Amniotic epithelial cell (primary cell): ENCODE results near the gene DESI2.
"Not testable (repeated sequence)": the region's sequence is repeated elsewhere in the genome, so short reads cannot be mapped to it uniquely, and the experiment has no call there.

ENCODE experiments used
- DNase-seq: peaks from one replicate; pipeline ENCODE4 v3.0.0-alpha.2; 2010; ENCODE audit warnings: low read depth

DESI2 gene

DNA sequence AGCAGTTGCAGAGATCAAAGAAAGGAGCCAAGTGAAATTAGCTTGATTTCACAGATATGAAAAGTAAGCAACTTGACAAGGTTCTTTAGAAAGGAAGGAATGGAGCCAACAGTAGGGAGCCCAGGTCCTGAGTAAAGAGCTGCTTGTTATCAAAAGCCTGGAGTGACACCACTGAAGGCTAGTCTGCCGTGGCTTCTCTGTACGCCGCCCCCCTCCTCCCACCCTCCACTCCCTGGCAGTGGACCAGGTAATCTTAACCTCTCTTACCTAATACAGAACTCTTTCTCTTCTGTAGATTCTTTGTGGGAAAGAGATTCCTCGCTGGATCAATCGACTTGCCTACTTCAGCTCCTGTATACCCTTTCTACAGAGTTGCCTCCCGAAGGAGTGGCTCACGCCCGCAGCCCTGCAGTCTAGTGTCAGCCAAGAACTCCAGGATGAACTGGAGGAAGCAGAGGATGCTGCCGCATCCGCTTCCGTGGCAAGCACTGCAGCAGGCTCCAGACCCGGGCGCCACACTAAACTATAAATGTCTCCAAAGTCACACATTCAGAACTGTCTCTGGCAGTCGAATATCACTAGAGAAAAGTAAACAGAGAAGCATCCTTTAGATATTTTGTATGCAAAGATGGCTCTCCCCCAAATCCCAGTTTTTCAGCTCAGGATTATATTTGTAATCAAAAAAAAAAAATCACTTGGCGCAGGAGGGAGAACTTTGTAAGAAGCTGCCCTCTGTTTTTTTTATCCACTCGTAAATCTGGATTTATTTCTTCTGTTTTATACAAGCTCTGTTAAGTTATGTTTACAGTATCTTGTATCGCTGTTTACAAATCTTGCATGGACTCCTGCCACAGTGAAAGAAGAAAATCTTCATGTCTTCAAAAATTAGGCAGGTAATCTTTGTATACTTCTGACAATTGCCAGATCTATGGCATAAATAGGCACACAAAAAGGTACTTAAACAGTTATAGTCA, 52.6 kb downstream of the DESI2 start:
- DNase-seq, result no peak

DNA sequence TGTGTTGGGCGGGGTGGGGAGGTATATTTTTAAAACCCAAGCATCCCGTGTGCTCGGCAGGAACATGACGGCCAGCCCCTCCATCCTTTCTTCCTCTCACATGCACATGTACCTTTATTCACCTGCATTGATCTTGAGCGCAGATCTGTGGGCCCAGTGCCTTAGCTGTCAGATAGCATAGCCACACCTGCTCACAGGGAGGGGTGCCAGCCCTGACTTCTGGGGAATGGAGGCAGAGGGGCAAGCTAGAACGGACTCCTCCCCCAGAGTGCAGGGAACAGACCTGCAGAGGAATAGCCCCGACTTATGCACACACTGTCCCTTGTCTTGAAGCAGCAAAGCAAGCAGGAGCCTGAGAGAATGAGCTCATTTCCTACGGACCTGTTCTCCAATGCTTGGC, 56.1 kb downstream of the DESI2 start:
- no peak for DNase-seq

DNA sequence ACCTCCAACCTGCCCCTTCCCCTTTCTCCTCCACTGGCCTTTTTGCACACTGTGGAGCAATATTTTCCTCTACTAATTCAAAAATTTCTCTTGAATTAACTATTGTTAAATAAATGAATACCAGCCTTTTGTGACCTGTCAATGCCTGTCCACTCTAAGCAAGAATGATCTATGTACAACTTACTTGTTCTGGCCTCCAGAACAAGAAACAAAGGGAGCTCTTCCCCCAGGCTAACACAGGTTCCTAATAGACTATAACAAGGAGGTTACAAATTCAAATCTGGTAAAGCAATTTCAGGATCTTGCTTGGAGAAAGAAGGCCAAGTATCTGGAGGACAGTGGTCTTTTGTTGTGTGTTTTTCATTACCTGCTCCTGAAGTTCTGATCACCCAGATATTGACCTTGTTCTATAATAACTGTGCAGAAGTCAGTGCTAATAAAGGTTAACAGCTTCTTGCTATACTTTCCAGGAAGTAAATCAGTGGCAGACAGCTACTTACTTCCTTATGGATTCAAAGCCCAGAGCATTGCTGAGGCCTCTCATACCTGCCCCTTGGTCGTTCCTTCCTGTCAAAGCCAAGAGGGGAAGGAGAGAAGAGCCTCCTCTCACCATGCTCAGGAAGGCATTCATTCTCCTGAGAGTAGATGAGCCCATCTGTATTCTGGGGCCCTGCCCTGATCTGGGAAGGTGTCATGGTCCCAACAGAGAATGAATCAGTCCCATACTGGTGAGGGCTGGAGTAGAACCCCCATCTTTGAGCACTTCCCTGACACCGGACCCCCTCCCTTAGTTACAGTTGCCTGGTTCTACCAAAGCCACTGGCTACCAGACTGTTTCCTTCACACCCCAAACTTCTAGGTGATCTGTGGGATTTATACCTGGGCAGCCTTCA, 56.8 kb downstream of the DESI2 start:
- DNase-seq, result no peak

DNA sequence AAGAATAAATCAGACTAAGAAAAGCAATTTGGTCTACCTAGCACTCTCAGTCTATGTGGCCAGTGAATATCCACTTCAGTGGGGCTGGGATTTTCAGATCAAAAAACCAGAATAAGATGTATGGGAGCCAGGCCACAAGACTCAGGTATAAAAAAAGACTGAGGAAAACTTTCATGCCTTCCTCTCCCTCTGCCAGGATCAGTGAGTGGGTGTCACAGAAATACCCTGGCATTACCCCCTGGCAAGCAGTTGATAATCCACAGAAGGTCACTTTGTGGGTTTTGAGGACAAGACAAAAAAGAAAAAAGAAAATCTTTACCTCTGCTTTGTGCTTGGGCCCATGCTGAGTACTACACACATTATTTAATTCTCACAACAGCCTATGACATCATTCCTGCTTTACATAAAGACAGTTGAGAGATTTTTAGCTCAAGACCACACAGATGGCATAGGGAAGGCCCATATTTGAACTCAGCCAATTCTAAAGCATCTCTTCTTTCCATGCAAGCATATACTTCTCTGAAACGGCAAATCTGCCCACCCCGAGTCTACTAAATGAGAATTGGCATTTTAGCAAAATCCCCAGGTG, 57.6 kb downstream of the DESI2 start:
- no peak for DNase-seq

DNA sequence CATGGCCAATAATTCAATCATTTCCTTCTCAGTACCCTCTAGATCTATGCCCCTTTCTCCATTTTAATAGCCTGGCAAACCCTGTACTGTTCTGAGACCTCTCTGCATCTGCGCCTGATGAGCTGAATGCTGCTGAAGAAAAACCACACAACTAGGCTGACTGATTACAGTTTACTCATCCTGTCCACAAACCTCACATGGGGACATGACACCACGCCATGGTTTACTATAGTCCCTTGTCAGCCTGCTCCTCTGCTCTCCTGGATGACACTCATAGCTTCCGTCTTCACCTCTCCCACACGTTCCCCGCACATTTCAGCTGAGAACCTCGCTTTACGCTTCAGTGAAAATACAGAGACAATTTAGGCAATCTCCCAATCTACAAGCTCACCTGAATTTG, 59.7 kb downstream of the DESI2 start:
- no peak for DNase-seq

DNA sequence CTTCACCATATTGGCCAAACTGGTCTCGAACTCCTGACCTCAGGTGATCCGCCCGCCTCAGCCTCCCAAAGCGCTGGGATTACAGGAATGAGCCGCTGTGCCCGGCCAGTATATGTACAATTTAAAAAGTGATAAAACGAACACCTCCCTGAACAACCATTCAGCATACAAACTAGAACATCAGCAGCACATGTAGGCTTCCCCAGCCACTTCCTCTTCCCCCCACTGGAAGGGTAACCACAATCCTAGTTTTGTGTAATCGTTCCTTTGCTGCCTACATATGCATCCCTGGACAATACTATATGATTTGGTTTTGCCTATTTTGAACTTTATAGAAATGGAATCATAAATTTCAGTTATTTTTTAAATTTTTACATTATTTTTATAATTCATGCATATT, 60.4 kb downstream of the DESI2 start:
- no peak for DNase-seq

DNA sequence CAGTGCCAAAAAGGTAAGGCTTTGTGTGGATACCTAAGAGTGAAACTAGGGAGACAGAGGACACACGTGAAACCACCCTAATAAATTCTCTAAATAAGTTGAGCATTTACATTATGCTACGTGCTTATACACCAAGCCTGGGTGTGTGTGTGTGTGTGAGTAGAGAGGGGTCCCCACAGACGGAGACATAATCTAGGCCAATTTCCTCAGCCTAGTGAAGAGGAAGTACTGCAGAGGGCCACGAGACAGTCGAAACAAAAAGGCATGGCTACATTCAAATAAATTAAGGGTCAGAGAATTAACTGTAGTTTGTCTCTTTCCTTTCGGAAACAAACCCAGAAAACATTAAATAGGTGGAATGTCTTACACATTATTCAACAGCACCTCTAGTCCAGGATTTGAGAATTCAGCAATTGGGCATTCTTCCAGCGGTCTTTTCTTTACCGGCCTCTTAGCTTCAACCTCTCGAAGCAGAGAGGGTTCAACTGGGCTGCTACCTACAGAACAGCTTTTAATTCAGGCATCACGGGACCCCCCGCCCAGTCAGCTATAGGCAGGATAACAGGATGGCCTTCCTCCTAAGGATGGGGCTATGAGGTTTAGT, 75.0 kb downstream of the DESI2 start:
- no peak for DNase-seq

DNA sequence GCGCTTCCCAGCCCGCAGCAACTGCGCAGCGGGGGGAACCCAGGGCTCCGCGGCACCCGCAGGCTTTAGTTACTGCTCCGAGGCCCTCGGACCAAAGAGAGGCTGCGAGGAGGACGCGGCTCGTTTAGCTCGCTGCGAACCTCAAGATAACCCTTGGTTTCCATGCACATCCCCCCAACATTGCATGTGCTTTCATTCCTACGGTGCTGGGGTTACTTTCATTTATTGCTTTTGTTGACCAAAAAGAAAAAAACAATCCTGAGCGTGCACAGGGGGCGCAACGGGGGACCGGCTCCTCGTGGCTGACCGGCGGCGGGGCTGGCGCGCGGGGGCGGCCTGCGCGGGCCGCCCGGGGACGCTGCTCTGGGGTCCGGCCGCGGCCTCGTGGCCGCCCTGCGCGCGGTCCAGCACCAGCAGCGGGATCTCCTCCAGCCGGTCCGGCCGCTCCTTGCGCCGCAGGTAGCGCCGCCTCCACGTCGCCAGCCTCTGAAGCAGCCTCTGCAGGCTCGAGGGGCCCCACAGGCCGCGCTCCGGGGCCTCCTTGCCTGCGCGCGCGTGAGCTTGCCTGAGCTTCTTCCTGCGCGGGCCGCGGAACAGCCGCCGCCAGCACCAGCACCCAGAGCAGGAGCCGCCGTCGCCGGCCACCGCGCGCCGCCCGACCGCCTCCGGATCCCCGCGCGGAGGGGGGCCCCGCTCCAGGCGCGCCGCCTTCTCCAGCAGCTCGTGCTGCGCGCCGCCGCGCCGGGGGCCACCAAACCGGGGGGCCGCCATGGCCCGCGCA, 77.4 kb downstream of the DESI2 start:
- DNase-seq, result peak; percentile 66

DNA sequence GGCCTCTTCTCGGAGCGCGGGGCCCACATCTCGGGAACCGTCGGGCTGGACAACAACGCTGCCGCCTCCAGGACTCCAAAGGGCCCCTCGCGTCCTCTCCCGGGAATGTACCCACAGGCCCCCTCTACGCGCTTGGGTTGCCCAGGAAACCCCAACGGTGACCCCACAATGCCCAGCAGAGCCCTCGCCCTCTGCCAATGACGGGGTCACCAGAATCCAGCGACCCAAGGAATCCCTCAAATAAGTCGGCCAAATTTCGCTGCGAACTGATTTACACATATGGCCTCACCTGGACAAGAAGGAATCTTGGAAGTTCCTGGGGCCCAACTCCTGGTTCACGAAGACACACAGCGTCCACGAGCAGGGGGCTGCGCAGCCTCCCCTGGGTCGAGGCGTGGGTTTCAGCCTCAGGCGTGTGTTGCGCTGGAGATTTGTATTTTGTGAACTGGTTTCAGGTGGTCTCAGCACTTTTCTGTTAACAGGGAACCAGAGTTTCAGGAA, 78.1 kb downstream of the DESI2 start:
- DNase-seq, result no peak

DNA sequence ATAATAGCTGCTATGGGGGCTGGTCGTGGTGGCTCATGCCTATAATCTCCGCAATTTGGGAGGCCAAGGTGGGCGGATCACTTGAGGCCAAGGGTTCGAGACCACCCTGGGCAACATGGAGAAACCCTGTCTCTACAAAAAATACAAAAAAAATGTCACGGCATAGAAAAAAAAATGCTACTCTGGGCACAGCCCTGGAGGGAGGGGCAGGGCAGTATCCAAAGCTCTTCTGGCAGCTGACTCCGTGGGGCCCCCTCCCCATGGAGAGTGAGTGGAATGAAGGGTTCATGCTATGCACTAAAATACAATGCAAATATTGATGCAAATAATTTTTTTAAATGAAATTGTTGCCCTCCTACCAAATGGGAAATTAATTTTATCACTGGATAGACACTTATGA, 78.7 kb downstream of the DESI2 start:
- DNase-seq, result no peak

DNA sequence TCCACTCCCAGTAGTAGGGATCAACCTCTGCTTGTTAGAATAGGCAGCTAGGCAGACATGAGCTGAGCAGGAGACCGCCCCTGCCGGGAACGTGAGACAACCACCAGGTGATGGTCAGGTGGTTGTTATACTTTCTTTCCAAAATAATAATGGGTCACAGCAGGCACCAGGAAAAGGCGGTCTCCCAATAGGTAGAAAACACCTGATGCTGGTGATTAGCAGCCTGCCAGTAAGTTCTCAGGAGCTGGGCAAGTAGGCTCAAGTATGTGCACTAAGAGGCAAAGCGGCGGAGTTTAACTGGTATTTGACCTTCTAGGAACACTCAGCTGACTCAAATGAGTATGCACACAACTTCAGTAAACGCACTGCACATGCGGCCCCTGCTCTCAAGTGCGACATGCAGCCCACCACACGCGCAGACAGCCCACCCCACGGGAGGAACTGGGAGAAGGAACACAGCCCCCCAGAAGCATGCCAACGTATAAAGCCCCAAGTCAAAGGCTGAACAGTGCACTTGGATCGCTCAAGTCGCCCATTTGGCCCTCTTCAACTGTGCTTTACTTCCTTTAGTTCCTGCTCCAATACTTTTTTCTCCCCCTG, 80.0 kb downstream of the DESI2 start:
- DNase-seq, result no peak

DNA sequence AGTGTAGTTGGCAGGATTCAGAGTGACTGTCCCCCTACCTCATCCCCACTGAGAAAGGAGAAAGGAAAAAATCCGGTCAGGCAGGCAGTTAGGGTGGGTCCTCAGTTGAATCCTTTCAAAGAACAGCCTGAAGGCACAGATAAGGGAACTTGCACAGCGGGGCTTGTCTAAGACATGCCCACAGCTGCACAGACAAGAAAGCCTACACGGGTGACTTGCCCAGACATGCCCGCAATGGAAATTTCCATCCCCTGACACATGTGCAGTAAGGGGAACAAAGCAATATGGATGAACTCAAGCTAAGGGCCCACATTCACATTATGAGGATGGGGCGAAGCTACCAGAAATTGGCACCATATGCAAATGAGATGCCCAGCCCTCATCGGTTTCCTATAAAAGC, 82.5 kb downstream of the DESI2 start:
- DNase-seq, result no peak

DNA sequence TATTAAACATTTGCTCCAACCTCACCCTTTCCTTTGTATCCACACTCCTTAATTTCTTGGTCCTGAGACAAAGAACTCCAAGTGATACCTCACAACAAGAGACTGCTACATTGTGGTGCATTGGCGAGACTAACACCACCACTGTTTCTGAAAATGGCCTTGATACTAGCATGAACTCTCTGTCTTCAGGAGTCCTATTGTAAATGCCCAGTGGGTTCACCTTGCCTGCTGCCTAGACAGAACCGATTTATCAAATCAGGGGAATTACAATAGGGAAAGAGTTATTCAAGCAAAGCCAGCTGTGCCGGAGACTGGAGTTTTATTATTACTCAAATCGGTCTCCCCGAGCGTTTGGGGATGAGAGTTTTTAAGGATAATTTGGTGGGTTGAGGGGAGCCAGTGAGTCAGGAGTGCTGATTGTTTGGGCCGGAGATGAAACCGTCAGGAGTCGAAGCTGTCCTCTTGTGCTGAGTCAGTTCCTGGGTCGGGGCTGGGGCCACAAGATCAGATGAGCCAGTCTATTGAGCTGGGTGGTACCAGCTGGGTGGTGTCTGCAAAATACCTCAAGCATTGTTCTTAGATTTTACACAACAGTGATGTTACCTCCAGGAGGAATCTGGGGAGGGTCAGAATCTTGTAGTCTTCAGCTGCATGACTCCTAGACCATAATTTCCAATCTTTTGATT, 83.1 kb downstream of the DESI2 start:
- DNase-seq, result no peak

DNA sequence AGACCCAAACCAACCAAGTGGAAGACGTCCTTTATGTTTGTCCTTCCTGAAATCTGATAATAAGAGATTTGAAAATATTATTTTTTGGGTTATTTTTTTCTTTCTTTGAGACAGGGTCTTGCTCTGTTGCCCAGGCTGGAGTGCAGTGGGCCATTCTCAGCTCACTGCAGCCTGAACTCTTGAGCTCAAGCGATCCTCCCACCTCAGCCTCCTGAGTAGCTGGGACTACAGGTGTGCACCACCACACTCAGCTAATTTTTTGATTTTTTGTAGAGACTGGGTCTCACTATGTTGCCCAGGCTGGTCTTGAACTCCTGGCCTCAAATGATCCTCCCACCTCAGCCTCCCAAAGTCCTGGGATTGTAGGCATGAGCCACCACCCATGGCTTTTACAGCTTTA, 86.2 kb downstream of the DESI2 start:
- not testable (repeated sequence) for DNase-seq

DNA sequence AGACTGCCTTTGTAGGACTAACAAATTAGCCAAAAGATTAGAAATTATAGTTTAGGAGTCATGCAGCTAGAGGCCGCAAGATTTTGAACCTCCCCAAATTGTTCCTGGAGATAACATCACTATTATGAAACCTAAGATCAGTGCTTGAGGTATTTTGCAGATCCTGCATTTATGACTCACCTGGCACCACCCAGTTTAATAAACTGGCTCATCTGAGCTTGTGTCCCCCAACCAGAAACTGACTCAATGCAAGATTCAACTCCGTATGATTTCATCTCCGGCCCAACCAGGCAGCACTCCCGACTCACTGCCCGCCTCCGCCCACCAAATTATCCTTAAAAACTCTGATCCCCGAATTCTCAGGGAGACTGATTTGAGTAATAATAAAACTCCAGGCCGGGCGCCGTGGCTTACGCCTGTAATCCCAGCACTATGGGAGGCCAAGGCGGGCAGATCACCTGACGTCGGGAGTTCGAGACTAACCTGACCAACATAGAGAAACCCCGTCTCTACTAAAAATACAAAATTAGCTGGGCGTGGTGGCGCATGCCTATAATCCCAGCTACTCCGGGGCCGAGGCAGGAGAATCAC, 87.2 kb downstream of the DESI2 start:
- peak; percentile 53 for DNase-seq

DNA sequence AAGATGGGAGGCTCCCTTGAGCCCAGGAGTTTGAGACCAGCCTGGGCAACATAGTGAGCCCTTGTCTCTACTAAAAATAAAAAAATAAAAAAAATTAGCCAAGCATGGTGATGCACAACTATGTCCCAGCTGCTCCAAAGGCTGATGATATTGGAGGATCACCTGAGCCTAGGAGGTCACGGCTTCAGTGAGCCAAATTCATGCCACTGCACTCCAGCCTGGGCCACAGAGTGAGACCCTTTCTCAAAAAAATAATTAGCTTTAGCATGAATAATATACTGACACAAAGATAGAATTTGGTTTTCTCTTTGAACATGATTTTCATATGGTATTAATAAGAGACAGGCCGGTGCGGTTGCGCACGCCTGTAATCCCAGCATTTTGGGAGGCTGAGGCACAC, 88.8 kb downstream of the DESI2 start:
- no peak for DNase-seq

DNA sequence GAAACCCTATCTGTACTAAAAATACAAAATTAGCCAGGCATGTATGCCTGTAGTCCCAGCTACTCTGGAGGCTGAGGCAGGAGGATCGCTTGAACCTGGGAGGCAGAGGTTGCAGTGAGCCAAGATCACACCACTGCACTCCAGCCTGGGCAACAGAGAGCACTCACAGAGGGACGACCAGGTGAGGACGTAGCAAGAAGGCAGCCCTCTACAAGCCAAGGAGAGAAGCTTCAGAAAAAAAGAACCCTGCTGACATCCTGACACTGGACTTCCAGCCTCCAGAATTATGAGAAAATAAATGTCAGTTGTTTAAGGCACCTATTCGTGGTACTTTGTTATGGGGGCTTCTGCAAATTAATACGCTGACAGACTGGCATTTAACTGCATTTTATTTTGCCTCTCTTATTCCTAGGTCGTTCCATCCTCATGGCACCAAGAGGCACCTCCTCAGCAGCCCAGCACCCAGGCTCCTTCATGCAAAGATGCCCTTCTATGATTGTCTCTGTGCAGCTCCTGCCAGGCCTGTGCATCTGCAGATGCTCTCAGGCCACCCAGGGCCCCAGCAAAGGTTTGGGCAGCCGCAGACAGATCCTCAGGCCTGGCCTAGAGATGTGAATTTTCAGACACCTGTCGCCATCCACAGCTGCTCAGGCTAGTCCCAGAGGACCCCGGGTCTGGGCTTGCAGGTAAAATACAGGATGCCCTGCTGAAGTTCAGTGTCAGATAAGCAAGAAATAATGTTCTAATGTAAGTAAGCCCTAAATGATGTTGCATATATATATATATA, 96.5 kb downstream of the DESI2 start:
- no peak for DNase-seq

DNA sequence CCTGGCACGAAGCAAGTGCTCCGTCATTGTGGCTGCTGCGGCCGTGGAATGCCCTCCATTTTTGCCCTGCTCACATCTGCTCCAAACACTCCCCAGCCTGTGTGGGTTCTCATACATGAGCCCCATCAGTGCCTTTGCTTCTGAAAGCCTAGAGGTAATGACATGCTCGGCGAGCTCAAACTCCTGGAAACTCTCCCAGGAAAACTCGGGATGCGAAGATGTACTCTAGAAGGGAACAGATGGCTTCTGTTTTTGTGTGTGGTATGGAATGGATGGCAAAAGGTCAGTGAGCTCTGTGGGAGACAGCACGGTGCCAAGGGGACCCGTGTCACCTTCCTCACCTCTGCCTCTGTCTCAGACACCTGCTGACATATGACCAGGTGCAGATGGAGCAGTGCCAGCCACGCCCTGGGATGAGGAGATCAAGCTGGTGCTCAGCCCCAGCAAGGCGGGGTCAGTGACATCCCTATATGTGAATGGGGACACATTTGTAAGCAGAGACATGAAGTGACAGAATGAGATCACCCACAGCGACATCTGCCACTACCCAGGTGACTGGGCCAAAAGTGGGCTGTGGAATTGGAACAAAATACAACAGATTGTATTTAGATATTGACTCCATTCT, 98.5 kb downstream of the DESI2 start:
- DNase-seq, result no peak
